BJ (cell line): ENCODE measurements around the gene SLC29A4. TPM values are rescaled to one million over a fixed set of nuclear protein-coding genes. Genes with fewer than 3 reads are reported as not detected.
"Not testable (repeated sequence)": the region's sequence is repeated elsewhere in the genome, so short reads cannot be mapped to it uniquely, and the experiment has no call there.

ENCODE experiments used
- CTCF ChIA-PET: fragments of 350-600 bp; formaldehyde crosslinking; extraction: SDS; loops from one replicate; lab custom pipeline; 2021; ENCODE audit warnings: antibody characterized with exemption, inconsistent platforms; lab: Yijun Ruan, JAX
- POLR2A ChIA-PET: fragments of 300-600 bp; sonication (Branson Sonifier 250); formaldehyde crosslinking; extraction: SDS; loops from one replicate; lab custom pipeline; 2021; ENCODE audit warnings: antibody characterized with exemption; lab: Charles Lee
- DNase-seq: peaks from one replicate; pipeline ENCODE4 v3.0.0-alpha.2; 2011; ENCODE audit warnings: low read depth
- H3K27me3 ChIP-seq: 2 replicates; pipeline ENCODE4 v1.6.0; 2011; ENCODE audit warnings: low read length; ENCODE audit not compliant: control insufficient read depth, insufficient read depth
- H3K36me3 ChIP-seq: 2 replicates; pipeline ENCODE4 v1.5.1; 2011; ENCODE audit warnings: low read length; ENCODE audit not compliant: control insufficient read depth, insufficient read depth
- H3K4me3 ChIP-seq: 2 replicates; pipeline ENCODE4 v1.5.1; 2011; ENCODE audit warnings: low read depth, mild to moderate bottlenecking, control low read depth, low read length
- polyA plus RNA-seq: library from polyadenylated mRNA; depleted of rRNA; stranded (reverse); fragments of >200 nt; gene quantifications from 2 replicates; pipeline ENCODE4 v1.2.3, GENCODE V29; 2011
- TF ChIP-seq, protein P1 (sequence below): IDR thresholded peaks from 2 replicates; pipeline ENCODE4 v1.5.1; 2011; ENCODE audit warnings: low read depth, mild to moderate bottlenecking, control low read depth, inconsistent platforms, low read length, moderate library complexity; ENCODE audit not compliant: insufficient read depth

SLC29A4 gene
- polyA plus RNA-seq, 1 experiment: 3.4 TPM

- TF ChIP-seq, protein P1, sequence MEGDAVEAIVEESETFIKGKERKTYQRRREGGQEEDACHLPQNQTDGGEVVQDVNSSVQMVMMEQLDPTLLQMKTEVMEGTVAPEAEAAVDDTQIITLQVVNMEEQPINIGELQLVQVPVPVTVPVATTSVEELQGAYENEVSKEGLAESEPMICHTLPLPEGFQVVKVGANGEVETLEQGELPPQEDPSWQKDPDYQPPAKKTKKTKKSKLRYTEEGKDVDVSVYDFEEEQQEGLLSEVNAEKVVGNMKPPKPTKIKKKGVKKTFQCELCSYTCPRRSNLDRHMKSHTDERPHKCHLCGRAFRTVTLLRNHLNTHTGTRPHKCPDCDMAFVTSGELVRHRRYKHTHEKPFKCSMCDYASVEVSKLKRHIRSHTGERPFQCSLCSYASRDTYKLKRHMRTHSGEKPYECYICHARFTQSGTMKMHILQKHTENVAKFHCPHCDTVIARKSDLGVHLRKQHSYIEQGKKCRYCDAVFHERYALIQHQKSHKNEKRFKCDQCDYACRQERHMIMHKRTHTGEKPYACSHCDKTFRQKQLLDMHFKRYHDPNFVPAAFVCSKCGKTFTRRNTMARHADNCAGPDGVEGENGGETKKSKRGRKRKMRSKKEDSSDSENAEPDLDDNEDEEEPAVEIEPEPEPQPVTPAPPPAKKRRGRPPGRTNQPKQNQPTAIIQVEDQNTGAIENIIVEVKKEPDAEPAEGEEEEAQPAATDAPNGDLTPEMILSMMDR: no peak
- Histone ChIP-seq H3K4me3 (peak overlapping the region; percentile 40), H3K36me3 (no peaks in the 10 kb centered on the region), H3K27me3 (no peaks in the 10 kb centered on the region; the same call in none of the 2 replicates)
- no peak for DNase-seq
- ChIA-PET CTCF (no interaction called here), POLR2A (no interaction called here)
Observed at GRCh38 chr7:5283421-5284303, 919 bp downstream of the SLC29A4 start.

DNA sequence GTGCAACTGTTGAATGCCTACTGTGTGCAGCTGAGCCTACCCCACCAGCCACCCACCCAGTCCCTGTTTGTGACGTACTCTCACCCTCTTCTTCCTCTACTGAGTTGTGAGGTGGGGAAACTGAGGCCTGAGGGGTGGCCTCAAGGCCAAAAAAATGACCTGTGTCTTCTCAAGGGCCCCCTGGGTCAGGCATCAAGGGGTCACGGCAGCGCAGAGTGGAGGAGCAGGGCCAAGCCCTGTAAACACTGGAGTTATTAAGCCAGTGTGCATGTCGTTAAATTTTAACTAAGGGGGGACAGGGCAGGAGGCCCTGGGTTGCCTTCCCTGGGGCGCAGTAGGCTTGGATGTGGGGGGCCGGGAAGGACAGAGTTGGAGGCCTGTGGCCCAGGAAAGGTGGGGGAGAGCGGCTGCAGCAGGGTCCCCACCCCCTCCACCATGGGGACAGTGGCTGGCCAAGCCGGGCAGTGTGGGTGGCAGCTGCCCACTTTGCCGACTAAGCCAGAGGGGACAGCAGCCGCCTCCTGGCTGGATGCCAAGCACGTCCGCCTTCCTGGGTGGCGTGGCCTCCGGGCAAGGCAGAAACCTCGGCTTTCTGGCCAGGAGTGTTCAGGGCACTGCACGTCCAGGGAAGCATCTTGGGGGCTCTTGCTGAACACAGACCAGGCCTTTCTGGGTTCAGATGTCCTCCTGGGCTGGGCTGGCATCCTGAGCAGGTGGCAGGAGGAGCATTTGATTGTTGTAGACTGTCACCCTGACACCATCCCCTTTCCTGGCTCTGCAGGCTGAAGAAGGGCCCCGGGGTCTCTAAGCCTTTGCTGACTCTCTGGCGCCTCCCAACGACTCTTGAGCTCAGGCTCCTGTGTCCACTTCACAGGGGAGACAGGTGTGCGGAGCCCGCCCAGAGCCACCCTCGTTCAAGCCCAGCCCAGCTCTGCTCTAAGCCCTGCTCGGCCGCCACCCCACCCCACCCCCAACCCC is 1.9 kb downstream of the SLC29A4 start:
- H3K4me3 ChIP-seq: no peak overlapping the region

DNA sequence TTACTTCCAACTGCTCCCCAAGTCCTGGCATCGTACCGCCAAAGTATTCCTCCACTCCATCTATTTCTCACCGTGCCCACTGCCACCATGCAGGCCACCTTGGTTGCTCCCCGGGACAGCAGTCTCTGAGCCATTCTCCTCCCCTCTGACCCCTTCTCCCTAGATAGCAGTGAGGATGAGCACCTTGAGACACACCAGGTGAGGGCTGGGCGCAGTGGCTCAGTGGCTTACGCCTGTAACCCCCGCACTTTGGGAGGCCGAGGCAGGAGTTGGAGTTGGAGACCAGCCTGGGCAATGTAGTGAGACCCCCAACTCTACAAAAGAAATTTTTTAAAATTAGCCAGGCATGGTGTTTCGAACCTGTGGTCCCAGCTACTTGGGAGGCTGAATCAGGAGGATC is 4.2 kb downstream of the SLC29A4 start:
- no peaks in the 10 kb centered on the region for H3K27me3 ChIP-seq
- CTCF ChIA-PET: no interaction called here
- H3K36me3 ChIP-seq: no peaks in the 10 kb centered on the region
- no peak for DNase-seq
- POLR2A ChIA-PET: no interaction called here
- TF ChIP-seq, protein P1: no peak
- H3K4me3 ChIP-seq: no peak overlapping the region

More for the DNA sequence above, 1.9 kb downstream of the SLC29A4 start:
- Histone ChIP-seq H3K27me3 (no peaks in the 10 kb centered on the region; the same call in none of the 2 replicates), H3K36me3 (no peaks in the 10 kb centered on the region)
- TF ChIP-seq, protein P1: peak; percentile 35
- CTCF ChIA-PET: interaction anchor here (0.8 kb wide), 1 partner anchor 44 kb away, joined by 4 read pairs; no protein-coding TSS in a partner anchor
- no peak for DNase-seq
- POLR2A ChIA-PET: no interaction called here

GRCh38 chr7:5287373-5287772 is 4.6 kb downstream of the SLC29A4 start:
- H3K27me3 ChIP-seq, POLR2A ChIA-PET, DNase-seq, CTCF ChIA-PET, H3K4me3 ChIP-seq, H3K36me3 ChIP-seq: not testable (repeated sequence)

- Histone ChIP-seq H3K4me3 (no peak overlapping the region), H3K36me3 (no peaks in the 10 kb centered on the region), H3K27me3 (no peaks in the 10 kb centered on the region)
- ChIA-PET POLR2A (interaction anchor here (0.5 kb wide), 1 partner anchor 154 kb away, joined by 3 read pairs; no protein-coding TSS in a partner anchor), CTCF (no interaction called here)
- TF ChIP-seq, protein P1: no peak
- DNase-seq: no peak
Observed at GRCh38 chr7:5287802-5288201, 5.1 kb downstream of the SLC29A4 start.

GRCh38 chr7:5288560-5288959 is 5.8 kb downstream of the SLC29A4 start:
- H3K36me3 ChIP-seq, H3K27me3 ChIP-seq, DNase-seq, POLR2A ChIA-PET, H3K4me3 ChIP-seq: not testable (repeated sequence)
- CTCF ChIA-PET: interaction anchor here (1.0 to 1.7 kb wide), 2 partner anchors 48 to 206 kb away, joined by 3 to 5 read pairs; no protein-coding TSS in a partner anchor
